ENCODE data around the gene RAB3GAP2. TPM values are rescaled to one million over a fixed set of nuclear protein-coding genes. Genes with fewer than 3 reads are reported as not detected.

RAB3GAP2 gene
- total and polyA plus RNA-seq, 2 of the 13 experiments (the other 11 are each of a cell fraction or from before 2014, with no cell fraction given) = 22.6 to 25.0 TPM

DNA sequence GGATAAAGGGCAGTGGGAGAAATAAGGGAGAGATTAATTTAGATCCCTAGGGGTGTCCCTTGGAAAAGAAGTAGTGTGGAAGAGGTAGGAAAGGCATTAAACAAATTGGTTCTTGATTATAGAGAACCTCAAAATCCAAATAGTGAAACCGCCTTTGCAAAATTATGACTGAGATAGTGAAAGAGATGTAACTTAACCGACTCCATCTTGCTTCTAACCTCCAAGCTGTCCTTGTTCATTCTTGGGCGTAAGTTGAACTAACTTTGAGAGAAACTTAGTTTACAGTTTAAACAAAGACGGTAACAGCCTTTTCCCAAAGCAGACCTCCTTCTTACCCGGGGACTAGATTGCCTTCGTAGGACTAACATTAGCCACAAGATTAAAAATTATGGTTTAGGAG, 3.2 kb upstream of the RAB3GAP2 start:
- 34% methylated on average over 6 of the region's 6 CpGs for WGBS (ENCODE audit: low lambda C conversion rate)
- TF ChIP-seq, protein P1, sequence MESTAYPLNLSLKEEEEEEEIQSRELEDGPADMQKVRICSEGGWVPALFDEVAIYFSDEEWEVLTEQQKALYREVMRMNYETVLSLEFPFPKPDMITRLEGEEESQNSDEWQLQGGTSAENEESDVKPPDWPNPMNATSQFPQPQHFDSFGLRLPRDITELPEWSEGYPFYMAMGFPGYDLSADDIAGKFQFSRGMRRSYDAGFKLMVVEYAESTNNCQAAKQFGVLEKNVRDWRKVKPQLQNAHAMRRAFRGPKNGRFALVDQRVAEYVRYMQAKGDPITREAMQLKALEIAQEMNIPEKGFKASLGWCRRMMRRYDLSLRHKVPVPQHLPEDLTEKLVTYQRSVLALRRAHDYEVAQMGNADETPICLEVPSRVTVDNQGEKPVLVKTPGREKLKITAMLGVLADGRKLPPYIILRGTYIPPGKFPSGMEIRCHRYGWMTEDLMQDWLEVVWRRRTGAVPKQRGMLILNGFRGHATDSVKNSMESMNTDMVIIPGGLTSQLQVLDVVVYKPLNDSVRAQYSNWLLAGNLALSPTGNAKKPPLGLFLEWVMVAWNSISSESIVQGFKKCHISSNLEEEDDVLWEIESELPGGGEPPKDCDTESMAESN (CRISPR knock-in tag; conservative IDR thresholded peaks at IDR 0.05) = no peak
- TF ChIP-seq TBL1XR1 (IDR thresholded peaks at IDR 0.05; ENCODE audit: borderline replicate concordance, low read length, partially characterized antibody) (no peak), ZNF670 (CRISPR knock-in tag; IDR thresholded peaks at IDR 0.05; ENCODE audit: borderline replicate concordance) (no peak), ZBTB21 (CRISPR knock-in tag; IDR thresholded peaks at IDR 0.05) (no peak), FOSL2 (CRISPR knock-in tag; IDR thresholded peaks at IDR 0.05) (no peak), ZNF816 (CRISPR knock-in tag; IDR thresholded peaks at IDR 0.05; ENCODE audit: borderline replicate concordance) (no peak), ELF1 (CRISPR knock-in tag; IDR thresholded peaks at IDR 0.05) (no peak), ZNF260 (CRISPR knock-in tag; IDR thresholded peaks at IDR 0.05; ENCODE audit: borderline replicate concordance, low read depth) (no peak), IKZF4 (CRISPR knock-in tag; IDR thresholded peaks at IDR 0.05; ENCODE audit: borderline replicate concordance, low read depth, not compliant biosample characterization) (no peak), ZFX (CRISPR knock-in tag; IDR thresholded peaks at IDR 0.05; ENCODE audit: low read depth) (no peak), KLF12 (CRISPR knock-in tag; IDR thresholded peaks at IDR 0.05; ENCODE audit: borderline replicate concordance) (no peak)
- TF ChIP-seq, protein P2, sequence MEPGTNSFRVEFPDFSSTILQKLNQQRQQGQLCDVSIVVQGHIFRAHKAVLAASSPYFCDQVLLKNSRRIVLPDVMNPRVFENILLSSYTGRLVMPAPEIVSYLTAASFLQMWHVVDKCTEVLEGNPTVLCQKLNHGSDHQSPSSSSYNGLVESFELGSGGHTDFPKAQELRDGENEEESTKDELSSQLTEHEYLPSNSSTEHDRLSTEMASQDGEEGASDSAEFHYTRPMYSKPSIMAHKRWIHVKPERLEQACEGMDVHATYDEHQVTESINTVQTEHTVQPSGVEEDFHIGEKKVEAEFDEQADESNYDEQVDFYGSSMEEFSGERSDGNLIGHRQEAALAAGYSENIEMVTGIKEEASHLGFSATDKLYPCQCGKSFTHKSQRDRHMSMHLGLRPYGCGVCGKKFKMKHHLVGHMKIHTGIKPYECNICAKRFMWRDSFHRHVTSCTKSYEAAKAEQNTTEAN (CRISPR knock-in tag; conservative IDR thresholded peaks at IDR 0.05) = no peak

More for the DNA sequence above, 3.2 kb upstream of the RAB3GAP2 start:
- no peak overlapping the region for H2AFZ ChIP-seq (ENCODE audit: low read length)
- peaks cover 17% of the 10 kb centered on the region for H3K79me2 ChIP-seq (ENCODE audit: insufficient read depth, low read length)
- H3K27me3 ChIP-seq (ENCODE audit: control insufficient read depth in 1 of 2, insufficient read depth in 2 of 2, low read length in 2 of 2) = peaks cover 0 to 25% of the 10 kb centered on the region in 2 experiments; a peak in 2 of 5 replicates
- CTCF ChIA-PET (ENCODE audit: low intra/inter-chr PET ratio, low total read pairs) = no interaction called here
- no TSS peak for BruUV-seq (replicated peaks)
- ATAC-seq (no peak), FAIRE-seq (no peak), DNase-seq (ENCODE audit: low spot score) (no peak)
- in situ Hi-C loops (cut with HindIII; ENCODE audit: extremely low pct_ligation_motif_present, low pct_unique_long_range_greater_than_20kb) (loop anchor here (10.0 kb wide), 1 partner anchor 509 kb away; the partner anchor contains the start of gene MTARC1), intact Hi-C loops (cut with micrococcal nuclease; ENCODE audit: unreplicated experiment) (no loop called here)
- no peaks in the 10 kb centered on the region; a peak in 1 of 5 replicates for H3K36me3 ChIP-seq (replicated peaks in 1 of 2; ENCODE audit: control insufficient read depth in 1 of 2, insufficient read depth in 2 of 2, low read length in 2 of 2)
- no peak overlapping the region for H3K4me3 ChIP-seq (replicated peaks in 1 of 3; ENCODE audit: insufficient read depth in 1 of 3, low read depth in 2 of 3, low read length in 3 of 3)
- POLR2A ChIA-PET = no interaction called here
- no peaks in the 10 kb centered on the region for H3K9me3 ChIP-seq (ENCODE audit: low read length)
- peaks cover 13% of the 10 kb centered on the region for H3K4me1 ChIP-seq (ENCODE audit: insufficient read depth, low read length)
- no peak overlapping the region for H3K27ac ChIP-seq (ENCODE audit: extremely low read length, insufficient read depth, low read length)
- H3K4me2 ChIP-seq (ENCODE audit: low read depth, low read length) = no peak overlapping the region
- no peaks in the 10 kb centered on the region for H4K20me1 ChIP-seq (ENCODE audit: insufficient read depth, low read length)
- H3K9ac ChIP-seq (ENCODE audit: insufficient read depth, low read depth, low read length) = no peak overlapping the region
